GM10266 (cell line): ENCODE results near the gene LAMA4.

ENCODE experiments used
- DNase-seq: peaks from one replicate; pipeline ENCODE4 v3.0.0; 2012; ENCODE audit errors: extremely low spot score
- CTCF ChIP-seq: IDR thresholded peaks from 2 replicates; pipeline ENCODE4 v1.5.1; 2012; ENCODE audit warnings: mild to moderate bottlenecking, low read depth; ENCODE audit not compliant: control insufficient read depth, insufficient read depth; ENCODE audit errors: missing control alignments

The LAMA4 gene

GRCh38 chr6:112160745-112161144 lies 93.6 kb downstream of the LAMA4 start:
- no peak for TF ChIP-seq CTCF
- DNase-seq = no peak

- no peak for TF ChIP-seq CTCF
- DNase-seq = no peak
Measured at GRCh38 chr6:112156668-112157067, 97.7 kb downstream of the LAMA4 start.

- no peak for TF ChIP-seq CTCF
- DNase-seq = no peak
Measured at GRCh38 chr6:112155886-112156285, 98.5 kb downstream of the LAMA4 start.

GRCh38 chr6:112154711-112155110 lies 99.7 kb downstream of the LAMA4 start:
- no peak for TF ChIP-seq CTCF
- DNase-seq = no peak

GRCh38 chr6:112153926-112154607 lies 100.3 kb downstream of the LAMA4 start:
- DNase-seq = no peak
- TF ChIP-seq CTCF = no peak

- no peak for TF ChIP-seq CTCF
- no peak for DNase-seq
Measured at GRCh38 chr6:112150363-112150762, 104.0 kb downstream of the LAMA4 start.

- DNase-seq = no peak
- no peak for TF ChIP-seq CTCF
Measured at GRCh38 chr6:112149719-112150263, 104.6 kb downstream of the LAMA4 start.
